Measurements from ENCODE around the gene SLC6A20.

SLC6A20 gene

DNA sequence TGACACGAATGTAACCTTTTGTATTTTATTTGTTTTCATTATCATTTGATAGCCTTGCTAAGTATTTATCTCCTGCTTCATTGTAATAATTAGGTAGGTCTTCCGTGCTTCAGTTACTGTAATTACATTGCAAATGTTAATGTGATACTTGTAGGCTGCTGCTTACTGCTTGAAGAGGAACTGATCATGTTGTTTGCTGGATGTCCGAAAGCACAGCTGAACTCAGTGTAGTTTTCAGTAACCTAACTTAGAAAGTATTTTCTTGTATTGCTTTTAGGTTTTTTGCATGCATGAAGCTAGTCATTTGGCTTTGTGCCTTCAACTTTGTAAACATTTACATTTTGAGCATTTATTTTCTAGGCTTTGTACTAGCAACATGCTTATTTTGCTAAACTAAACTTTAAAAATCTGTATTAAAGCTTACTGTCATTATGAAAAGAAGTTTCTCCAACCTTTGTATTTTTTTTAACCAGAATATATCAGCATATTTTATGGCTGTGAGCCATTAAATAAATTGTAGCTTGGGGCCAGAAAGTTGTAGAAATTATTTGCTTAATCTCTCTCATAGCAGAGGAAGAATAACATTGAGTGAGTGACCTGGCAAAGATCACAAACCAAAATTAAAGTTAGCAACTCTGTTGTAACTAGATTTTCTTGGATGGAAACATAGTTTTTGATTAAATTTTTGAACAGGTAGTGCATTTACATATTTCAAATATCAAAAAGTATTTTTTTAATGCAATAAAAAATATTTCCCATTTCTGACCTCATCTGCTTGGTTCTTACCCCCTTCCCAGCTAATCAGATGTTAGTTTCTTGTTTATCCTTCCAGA is 76.5 kb downstream of the SLC6A20 start:
- TF ChIP-seq, protein P1, sequence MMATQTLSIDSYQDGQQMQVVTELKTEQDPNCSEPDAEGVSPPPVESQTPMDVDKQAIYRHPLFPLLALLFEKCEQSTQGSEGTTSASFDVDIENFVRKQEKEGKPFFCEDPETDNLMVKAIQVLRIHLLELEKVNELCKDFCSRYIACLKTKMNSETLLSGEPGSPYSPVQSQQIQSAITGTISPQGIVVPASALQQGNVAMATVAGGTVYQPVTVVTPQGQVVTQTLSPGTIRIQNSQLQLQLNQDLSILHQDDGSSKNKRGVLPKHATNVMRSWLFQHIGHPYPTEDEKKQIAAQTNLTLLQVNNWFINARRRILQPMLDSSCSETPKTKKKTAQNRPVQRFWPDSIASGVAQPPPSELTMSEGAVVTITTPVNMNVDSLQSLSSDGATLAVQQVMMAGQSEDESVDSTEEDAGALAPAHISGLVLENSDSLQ (IDR thresholded peaks at IDR 0.05) = no peak
- TF ChIP-seq NFRKB (IDR thresholded peaks at IDR 0.05) (no peak), FOXA1 (IDR thresholded peaks at IDR 0.05) (no peak), SP1 (IDR thresholded peaks at IDR 0.05) (no peak), FOXM1 (IDR thresholded peaks at IDR 0.05; ENCODE audit: borderline replicate concordance) (no peak), TARDBP (IDR thresholded peaks at IDR 0.05) (no peak), CTBP1 (IDR thresholded peaks at IDR 0.05; ENCODE audit: borderline replicate concordance) (no peak), LEF1 (IDR thresholded peaks at IDR 0.05; ENCODE audit: borderline replicate concordance) (no peak), ZNF384 (IDR thresholded peaks at IDR 0.05) (no peak), FOXK2 (IDR thresholded peaks at IDR 0.05) (no peak)
- no peak for DNase-seq (ENCODE audit: extremely low spot score)
- ChIA-PET CTCF (interaction anchor here (0.9 kb wide), 1 partner anchor 60 kb away, joined by 3 read pairs; no protein-coding TSS in a partner anchor), POLR2A (no interaction called here)

DNA sequence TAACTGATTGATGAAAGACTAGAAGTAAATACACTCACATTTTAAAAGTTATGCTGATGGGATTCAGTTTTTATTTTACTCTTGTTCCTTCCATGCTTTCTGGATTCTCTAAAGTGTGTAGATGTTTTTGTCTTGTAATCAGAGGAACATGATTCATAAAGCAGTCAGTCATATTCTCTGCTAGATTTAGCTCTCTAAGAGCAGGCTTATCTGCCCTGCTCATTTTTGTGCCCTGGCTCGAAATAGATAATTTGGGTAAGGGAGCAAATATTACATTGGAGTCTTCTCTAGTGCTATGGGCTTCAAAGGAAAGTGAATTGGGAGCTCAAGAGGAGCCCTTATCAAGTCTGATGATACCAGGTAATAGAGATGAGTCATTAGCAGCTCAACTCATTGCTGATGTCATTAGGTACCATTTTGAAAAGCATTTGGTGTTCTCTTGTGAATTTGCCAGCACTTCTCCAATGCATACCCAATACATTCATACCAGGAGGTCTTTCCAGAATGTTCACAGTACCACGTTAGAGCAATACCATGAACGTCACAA is 79.5 kb downstream of the SLC6A20 start:
- ChIA-PET CTCF (interaction anchor here (0.6 kb wide), 1 partner anchor 40 kb away, joined by 6 read pairs; no protein-coding TSS in a partner anchor), POLR2A (no interaction called here)
- TF ChIP-seq ARNT (IDR thresholded peaks at IDR 0.05) (no peak), FOXK2 (IDR thresholded peaks at IDR 0.05) (no peak), HDGF (IDR thresholded peaks at IDR 0.05; ENCODE audit: borderline replicate concordance) (no peak), SUZ12 (IDR thresholded peaks at IDR 0.05) (no peak), ZNF384 (IDR thresholded peaks at IDR 0.05) (no peak), FOXM1 (IDR thresholded peaks at IDR 0.05; ENCODE audit: borderline replicate concordance) (no peak), NFRKB (IDR thresholded peaks at IDR 0.05) (no peak), SP1 (IDR thresholded peaks at IDR 0.05) (no peak), L3MBTL2 (conservative IDR thresholded peaks at IDR 0.05) (no peak), CTBP1 (IDR thresholded peaks at IDR 0.05; ENCODE audit: borderline replicate concordance) (no peak), ELF4 (IDR thresholded peaks at IDR 0.05) (no peak), TARDBP (IDR thresholded peaks at IDR 0.05) (no peak), LEF1 (IDR thresholded peaks at IDR 0.05; ENCODE audit: borderline replicate concordance) (no peak), FOXA1 (IDR thresholded peaks at IDR 0.05) (no peak), BHLHE40 (IDR thresholded peaks at IDR 0.05; ENCODE audit: borderline replicate concordance) (no peak)
- TF ChIP-seq, protein P1 (IDR thresholded peaks at IDR 0.05) = no peak

DNA sequence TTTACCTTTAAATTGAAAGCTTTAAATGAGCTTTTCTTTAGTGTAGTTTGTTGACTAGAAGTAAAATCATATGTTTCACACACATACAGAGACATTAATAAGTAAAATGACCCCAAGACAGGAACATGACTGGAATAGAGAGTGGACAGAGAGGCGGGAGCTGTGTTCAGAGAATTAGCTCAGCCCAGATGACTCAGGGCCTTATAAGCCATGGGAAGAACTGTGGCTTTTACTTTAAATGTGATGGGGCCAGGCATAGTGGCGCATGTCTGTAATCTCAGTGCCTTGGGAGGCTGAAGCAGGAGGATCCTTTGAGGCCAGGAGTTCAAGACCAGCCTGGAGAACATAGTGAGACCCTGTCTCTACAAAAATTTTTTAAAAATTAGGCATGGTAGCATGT is 80.4 kb downstream of the SLC6A20 start:
- POLR2A ChIA-PET = no interaction called here
- DNase-seq (ENCODE audit: extremely low spot score) = no peak
- TF ChIP-seq SUZ12 (IDR thresholded peaks at IDR 0.05) = no peak
- no peak for TF ChIP-seq ZNF384 (IDR thresholded peaks at IDR 0.05)
- TF ChIP-seq, protein P1 (IDR thresholded peaks at IDR 0.05) = no peak
- no peak for TF ChIP-seq TARDBP (IDR thresholded peaks at IDR 0.05)
- TF ChIP-seq FOXA1 (IDR thresholded peaks at IDR 0.05) = no peak
- no peak for TF ChIP-seq ELF4 (IDR thresholded peaks at IDR 0.05)
- no peak for TF ChIP-seq SP1 (IDR thresholded peaks at IDR 0.05)
- no peak for TF ChIP-seq HDGF (IDR thresholded peaks at IDR 0.05; ENCODE audit: borderline replicate concordance)
- no peak for TF ChIP-seq CTBP1 (IDR thresholded peaks at IDR 0.05; ENCODE audit: borderline replicate concordance)
- no peak for TF ChIP-seq LEF1 (IDR thresholded peaks at IDR 0.05; ENCODE audit: borderline replicate concordance)
- no peak for TF ChIP-seq BHLHE40 (IDR thresholded peaks at IDR 0.05; ENCODE audit: borderline replicate concordance)
- TF ChIP-seq FOXM1 (IDR thresholded peaks at IDR 0.05; ENCODE audit: borderline replicate concordance) = no peak
- no peak for TF ChIP-seq ARNT (IDR thresholded peaks at IDR 0.05)
- no peak for TF ChIP-seq FOXK2 (IDR thresholded peaks at IDR 0.05)
- TF ChIP-seq L3MBTL2 (conservative IDR thresholded peaks at IDR 0.05) = no peak
- TF ChIP-seq NFRKB (IDR thresholded peaks at IDR 0.05) = no peak
- CTCF ChIA-PET = no interaction called here

More for the DNA sequence above, 79.5 kb downstream of the SLC6A20 start:
- DNase-seq (ENCODE audit: extremely low spot score) = no peak

DNA sequence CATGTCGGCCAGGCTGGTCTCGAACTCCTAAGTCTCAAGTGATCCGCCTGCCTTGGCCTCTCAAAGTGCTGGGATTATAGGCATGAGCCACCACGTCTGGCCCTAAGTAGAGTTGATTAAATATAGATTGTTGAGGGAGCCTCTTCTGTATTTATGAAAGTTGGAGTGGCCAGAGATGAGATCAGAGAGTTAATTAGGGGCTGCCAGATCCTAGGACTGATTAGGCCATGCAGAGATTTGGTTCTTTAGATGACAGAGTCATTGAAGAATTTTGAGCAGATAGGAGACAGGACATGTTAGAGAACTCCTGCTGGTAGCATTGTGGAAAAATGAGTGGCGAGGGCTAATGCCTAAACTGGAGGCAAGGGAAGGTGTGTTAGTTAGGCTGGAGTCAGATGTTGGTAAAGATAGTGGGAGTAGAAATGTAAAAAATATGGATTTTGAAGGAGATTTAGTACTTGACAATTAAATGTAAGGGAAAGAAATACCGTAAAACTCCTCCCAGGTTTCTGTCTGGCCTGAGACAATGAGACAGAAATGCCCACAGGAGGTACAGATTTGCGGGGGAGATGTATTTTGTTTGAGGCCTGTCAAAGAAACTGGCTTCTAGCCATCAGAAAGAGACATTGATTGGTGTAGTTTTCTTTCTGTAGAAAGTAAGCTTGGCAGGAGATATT is 83.8 kb downstream of the SLC6A20 start:
- ChIA-PET POLR2A (no interaction called here), CTCF (no interaction called here)
- no peak for DNase-seq (ENCODE audit: extremely low spot score)
- no peak for TF ChIP-seq NFRKB (IDR thresholded peaks at IDR 0.05)
- TF ChIP-seq ZNF384 (IDR thresholded peaks at IDR 0.05) = no peak
- TF ChIP-seq HDGF (IDR thresholded peaks at IDR 0.05; ENCODE audit: borderline replicate concordance) = no peak
- no peak for TF ChIP-seq SUZ12 (IDR thresholded peaks at IDR 0.05)
- no peak for TF ChIP-seq CTBP1 (IDR thresholded peaks at IDR 0.05; ENCODE audit: borderline replicate concordance)
- TF ChIP-seq FOXK2 (IDR thresholded peaks at IDR 0.05) = no peak
- TF ChIP-seq, protein P1 (IDR thresholded peaks at IDR 0.05) = no peak

- TF ChIP-seq FOXA1 (IDR thresholded peaks at IDR 0.05) = no peak
- no peak for TF ChIP-seq ARNT (IDR thresholded peaks at IDR 0.05)
- TF ChIP-seq TARDBP (IDR thresholded peaks at IDR 0.05) = no peak
- no peak for TF ChIP-seq BHLHE40 (IDR thresholded peaks at IDR 0.05; ENCODE audit: borderline replicate concordance)
- no peak for TF ChIP-seq L3MBTL2 (conservative IDR thresholded peaks at IDR 0.05)
- no peak for TF ChIP-seq SP1 (IDR thresholded peaks at IDR 0.05)
- TF ChIP-seq NFRKB (IDR thresholded peaks at IDR 0.05) = no peak
- TF ChIP-seq ZNF384 (IDR thresholded peaks at IDR 0.05) = no peak
- no peak for TF ChIP-seq ELF4 (IDR thresholded peaks at IDR 0.05)
- TF ChIP-seq, protein P1 (IDR thresholded peaks at IDR 0.05) = no peak
- no peak for TF ChIP-seq FOXK2 (IDR thresholded peaks at IDR 0.05)
- no peak for TF ChIP-seq FOXM1 (IDR thresholded peaks at IDR 0.05; ENCODE audit: borderline replicate concordance)
- TF ChIP-seq HDGF (IDR thresholded peaks at IDR 0.05; ENCODE audit: borderline replicate concordance) = no peak
- TF ChIP-seq LEF1 (IDR thresholded peaks at IDR 0.05; ENCODE audit: borderline replicate concordance) = no peak
- no peak for TF ChIP-seq SUZ12 (IDR thresholded peaks at IDR 0.05)
- TF ChIP-seq CTBP1 (IDR thresholded peaks at IDR 0.05; ENCODE audit: borderline replicate concordance) = no peak
- POLR2A ChIA-PET = no interaction called here
- CTCF ChIA-PET = no interaction called here
- no peak for DNase-seq (ENCODE audit: extremely low spot score)
These were observed 84.4 kb downstream of the SLC6A20 start for GRCh38 chr3:45711931-45712330.
